K562 (cell line): ENCODE measurements around the gene PTPN11. TPM values are rescaled to one million over a fixed set of nuclear protein-coding genes. Genes with fewer than 3 reads are reported as not detected.
A peak's percentile ranks its signal among the peaks of the same experiment; 100 is the strongest.

Source experiments
- ATAC-seq: fragments of 200-7000 bp; cut with Tn5 transposase; 3 replicates; pipeline ENCODE4 v1.9.1; 2020; ENCODE audit warnings: moderate library complexity
- BruUV-seq: library from RNA; stranded (reverse); fragments of 400-500 nt; replicated peaks from 2 replicates; lab custom pipeline; 2021; lab: Mats Ljungman, UMichigan
- CTCF ChIA-PET: fragments of 300-600 bp; formaldehyde crosslinking; extraction: SDS; loops from one replicate; lab custom pipeline; 2021; ENCODE audit warnings: low intra/inter-chr PET ratio; lab: Yijun Ruan, JAX
- POLR2A ChIA-PET: fragments of 300-600, 350-650 bp; sonication (Branson Sonifier 250); formaldehyde crosslinking; extraction: SDS; loops from one replicate; lab custom pipeline; 2021; ENCODE audit warnings: antibody characterized with exemption, inconsistent platforms; lab: Yijun Ruan, JAX
- DNase-seq, 4 experiments: peaks; one replicate each; pipeline versions ENCODE4 v3.0.0 to v3.0.0-alpha.2; 2011 to 2018; ENCODE audit warnings: low spot score in 3 of 4, mixed read lengths in 3 of 4; ENCODE audit errors: extremely low read depth in 1 of 4
- FAIRE-seq: peaks from 2 replicates; lab custom pipeline; 2011; peaks lifted over from hg19 to GRCh38; lab: Jason Lieb, UNC
- H2AFZ ChIP-seq: 2 replicates; pipeline ENCODE4 v1.6.0; 2011; ENCODE audit warnings: low read depth, low read length, control low read depth, inconsistent platforms
- H3K27ac ChIP-seq: fragments of 200-600 bp; 3 replicates; pipeline ENCODE4 v1.8.0; 2011; ENCODE audit warnings: low read depth, mild to moderate bottlenecking, control low read depth, inconsistent platforms, low read length, moderate library complexity, mixed read lengths; ENCODE audit errors: extremely low read depth
- H3K27me3 ChIP-seq, 2 experiments: fragments of 300-600 bp in 1 of 2; 2 replicates in 1 of 2; 3 replicates in 1 of 2; pipeline versions ENCODE4 v1.6.0 to v1.8.0; 2011; ENCODE audit warnings: inconsistent platforms in 2 of 2, low read length in 2 of 2, mild to moderate bottlenecking in 1 of 2, mixed read lengths in 1 of 2, moderate library complexity in 1 of 2; ENCODE audit not compliant: control insufficient read depth in 2 of 2, insufficient read depth in 2 of 2
- H3K36me3 ChIP-seq: fragments of 300-600 bp; 3 replicates; pipeline ENCODE4 v1.8.0; 2011; ENCODE audit warnings: mild to moderate bottlenecking, low read length, inconsistent platforms; ENCODE audit not compliant: control insufficient read depth, insufficient read depth
- H3K4me1 ChIP-seq, 2 experiments: fragments of 200-600 bp in 1 of 2; replicated peaks in 1 of 2; 2 replicates in 1 of 2; 3 replicates in 1 of 2; pipeline versions ENCODE4 v1.5.1 to v1.8.0; 2011; ENCODE audit warnings: inconsistent platforms in 2 of 2, low read length in 2 of 2, mild to moderate bottlenecking in 1 of 2, mixed read lengths in 1 of 2, moderate library complexity in 1 of 2; ENCODE audit not compliant: control insufficient read depth in 2 of 2, insufficient read depth in 2 of 2
- H3K4me2 ChIP-seq: 2 replicates; pipeline ENCODE4 v1.6.1; 2011; ENCODE audit warnings: low read length, control low read depth, inconsistent platforms, mixed read lengths; ENCODE audit not compliant: insufficient read depth
- H3K4me3 ChIP-seq: fragments of 200-600 bp; sonication (generic), shearing (Covaris generic); 2 replicates; pipeline ENCODE4 v1.5.1; 2016; ENCODE audit warnings: control low read depth, inconsistent platforms
- H3K79me2 ChIP-seq: fragments of 200-600 bp; 3 replicates; pipeline ENCODE4 v1.8.0; 2011; ENCODE audit warnings: low read length, inconsistent platforms; ENCODE audit not compliant: control insufficient read depth, insufficient read depth
- H3K9ac ChIP-seq, 2 experiments: 2 replicates each; pipeline versions ENCODE4 v1.6.0 to v1.6.1; 2011; ENCODE audit warnings: low read depth in 2 of 2, low read length in 2 of 2, control low read depth in 1 of 2, inconsistent platforms in 1 of 2, mild to moderate bottlenecking in 1 of 2, mixed read lengths in 1 of 2; ENCODE audit not compliant: insufficient read depth in 1 of 2
- H3K9me1 ChIP-seq: one replicate; pipeline ENCODE4 v1.6.0; 2011; ENCODE audit warnings: inconsistent platforms, mild to moderate bottlenecking, low read length, moderate library complexity; ENCODE audit not compliant: control insufficient read depth, insufficient read depth
- H3K9me3 ChIP-seq: replicated peaks from 2 replicates; pipeline ENCODE4 v1.5.1; 2011; ENCODE audit warnings: low read depth, low read length, inconsistent platforms; ENCODE audit not compliant: control insufficient read depth, insufficient read depth
- H4K20me1 ChIP-seq: replicated peaks from 2 replicates; pipeline ENCODE4 v1.6.1; 2011; ENCODE audit warnings: low read length, inconsistent platforms, mixed read lengths; ENCODE audit not compliant: control insufficient read depth, insufficient read depth
- BCOR ChIP-seq: fragments of 450-650 bp; IDR thresholded peaks from 2 replicates; pipeline ENCODE4 v1.6.1; 2016
- CC2D1A ChIP-seq: fragments of 450-650 bp; IDR thresholded peaks from 2 replicates; pipeline ENCODE4 v1.6.1; 2017; ENCODE audit warnings: mild to moderate bottlenecking
- HDAC3 ChIP-seq: fragments of 450-650 bp; IDR thresholded peaks from 2 replicates; pipeline ENCODE4 v1.6.1; 2018; ENCODE audit warnings: borderline replicate concordance, mild to moderate bottlenecking, moderate library complexity; ENCODE audit not compliant: partially characterized antibody
- HDAC8 ChIP-seq: fragments of 450-650 bp; IDR thresholded peaks from 2 replicates; pipeline ENCODE4 v1.6.1; 2016; ENCODE audit warnings: mild to moderate bottlenecking, missing genetic modification characterization, moderate library complexity, missing compliant biosample characterization
- HLTF ChIP-seq: fragments of 450-650 bp; IDR thresholded peaks from 2 replicates; pipeline ENCODE4 v1.6.1; 2016
- KDM1A ChIP-seq, 2 experiments: fragments of 450-650 bp; IDR thresholded peaks; 2 replicates each; pipeline ENCODE4 v1.6.1; 2016; ENCODE audit warnings: mild to moderate bottlenecking in 2 of 2
- MCM7 ChIP-seq, 2 experiments: fragments of 450-650 bp; IDR thresholded peaks; 2 replicates each; pipeline ENCODE4 v1.6.1; 2016 to 2018
- NCOR1 ChIP-seq: fragments of 450-650 bp; IDR thresholded peaks from 2 replicates; pipeline ENCODE4 v1.6.1; 2016; ENCODE audit warnings: mild to moderate bottlenecking, moderate library complexity
- RBM25 ChIP-seq: fragments of 200-400 bp; formaldehyde crosslinking; IDR thresholded peaks from 2 replicates; pipeline ENCODE4 v1.6.1; 2018; ENCODE audit warnings: low read length, low read depth, moderate library complexity; ENCODE audit not compliant: severe bottlenecking
- RBM39 ChIP-seq: fragments of 200-400 bp; formaldehyde crosslinking; optimal IDR thresholded peaks from 2 replicates; pipeline ENCODE3; 2018; ENCODE audit warnings: low read depth, low read length
- SAFB ChIP-seq: fragments of 200-400 bp; formaldehyde crosslinking; IDR thresholded peaks from 2 replicates; pipeline ENCODE4 v1.6.1; 2017; ENCODE audit warnings: low read depth, low read length, borderline replicate concordance
- SMARCC2 ChIP-seq: fragments of 450-650 bp; IDR thresholded peaks from 2 replicates; pipeline ENCODE4 v1.6.1; 2017; ENCODE audit warnings: antibody characterized with exemption, moderate library complexity, mild to moderate bottlenecking, low read depth
- ZBTB1 ChIP-seq: sonication (generic); formaldehyde crosslinking; IDR thresholded peaks from 2 replicates; pipeline ENCODE4 v1.8.1; 2023; ENCODE audit warnings: missing genetic modification reagents, low read depth, mild to moderate bottlenecking, borderline replicate concordance
- ZNF589 ChIP-seq: fragments of 200-800 bp; sonication (Bioruptor generic); IDR thresholded peaks from 2 replicates; pipeline ENCODE4 v1.6.1; 2016; ENCODE audit warnings: low read depth, missing genetic modification characterization, missing compliant biosample characterization
- ZNF77 ChIP-seq: fragments of 250-450 bp; sonication (Bioruptor Pico); IDR thresholded peaks from 2 replicates; pipeline ENCODE4 v1.5.0; 2020
- in situ Hi-C: fragments of 300-500 bp; cut with MboI; formaldehyde crosslinking; loops from 4 replicates; pipeline ENCODE4 v1.15.0; 2018; ENCODE audit warnings: inconsistent platforms, mixed read lengths
- intact Hi-C: fragments of 100-400 bp; cut with micrococcal nuclease; formaldehyde crosslinking; loops from 2 replicates; pipeline ENCODE4 v1.14.2; 2022
- polyA plus RNA-seq, 8 experiments: library from polyadenylated mRNA; depleted of rRNA in 4 of 8; stranded (reverse) in 5 of 8; unstranded in 3 of 8; fragments of >200 nt; fragmentation: Nextera tagmentation in 2 of 8; fragmentation: Illumina TruSeq in 1 of 8; extraction: Ambion mirVana in 2 of 8; extraction: Trizol in 1 of 8; gene quantifications; 2 replicates each; pipeline versions ENCODE4 v1.2.1 to v1.2.3, GENCODE V29; 2011 to 2014; ENCODE audit warnings: inconsistent platforms in 1 of 8, missing spikeins in 1 of 8
- total RNA-seq, 7 experiments: library from RNA; depleted of rRNA in 6 of 7; stranded (reverse); fragments of >200 nt in 6 of 7; fragmentation: Illumina TruSeq in 2 of 7; extraction: Trizol in 2 of 7; gene quantifications; 2 replicates each; pipeline versions ENCODE4 v1.2.1 to v1.2.3, GENCODE V29; 2011 to 2021; ENCODE audit warnings: low replicate concordance in 1 of 7
- TF ChIP-seq, protein P1 (sequence below): fragments of 450-650 bp; IDR thresholded peaks from 2 replicates; pipeline ENCODE4 v1.6.1; 2018; ENCODE audit warnings: mild to moderate bottlenecking, low read depth; ENCODE audit not compliant: partially characterized antibody

PTPN11 gene
- total and polyA plus RNA-seq, 9 of the 15 experiments (the other 6 are each of a cell fraction or from before 2014, with no cell fraction given) = 22.5 to 126 (median 79.7) TPM

DNA sequence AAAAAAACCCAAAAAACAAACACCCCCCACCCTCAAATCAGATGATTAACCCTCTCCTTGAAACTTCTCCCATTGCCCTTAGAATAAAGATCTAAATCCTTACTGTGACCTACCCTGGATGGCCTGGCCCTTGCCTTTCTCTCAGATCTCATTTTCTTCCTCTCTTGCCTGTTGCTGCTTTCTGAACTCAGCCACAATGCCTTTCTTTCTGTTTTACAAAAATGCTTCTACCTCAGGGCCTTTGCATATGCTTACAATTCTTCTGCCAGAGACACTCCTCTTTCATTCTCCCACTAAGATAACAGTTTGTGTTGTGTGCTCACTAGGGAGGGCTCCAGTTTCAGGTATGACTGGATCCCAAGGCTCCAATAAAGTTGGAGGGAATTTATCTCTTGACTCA lies 108.3 kb downstream of the PTPN11 start:
- Histone ChIP-seq H4K20me1 (no peaks in the 10 kb centered on the region), H2AFZ (no peak overlapping the region), H3K27me3 (peaks cover 9 to 26% of the 10 kb centered on the region in 2 experiments; a peak in 4 of 5 replicates), H3K36me3 (no peaks in the 10 kb centered on the region), H3K9me1 (no peaks in the 10 kb centered on the region), H3K9me3 (no peaks in the 10 kb centered on the region), H3K79me2 (no peaks in the 10 kb centered on the region), H3K4me2 (no peak overlapping the region), H3K4me3 (no peak overlapping the region), H3K27ac (no peak overlapping the region), H3K4me1 (no peaks in the 10 kb centered on the region), H3K9ac (no peak overlapping the region)
- TF ChIP-seq HLTF (no peak), ZNF589 (CRISPR knock-in tag) (no peak), CC2D1A (no peak), NCOR1 (no peak), RBM25 (peak; percentile 39), RBM39 (no peak), MCM7 (IDR thresholded peaks at IDR 0.05) (no peak), KDM1A (IDR thresholded peaks at IDR 0.05) (peak in 1 of 2 experiments; percentile 40; a peak in 1 of 4 replicates), HDAC3 (no peak), ZBTB1 (CRISPR knock-in tag) (no peak), BCOR (peak; percentile 59), SMARCC2 (no peak), HDAC8 (tag) (no peak), ZNF77 (CRISPR knock-in tag) (no peak), SAFB (no peak)
- TF ChIP-seq, protein P1, sequence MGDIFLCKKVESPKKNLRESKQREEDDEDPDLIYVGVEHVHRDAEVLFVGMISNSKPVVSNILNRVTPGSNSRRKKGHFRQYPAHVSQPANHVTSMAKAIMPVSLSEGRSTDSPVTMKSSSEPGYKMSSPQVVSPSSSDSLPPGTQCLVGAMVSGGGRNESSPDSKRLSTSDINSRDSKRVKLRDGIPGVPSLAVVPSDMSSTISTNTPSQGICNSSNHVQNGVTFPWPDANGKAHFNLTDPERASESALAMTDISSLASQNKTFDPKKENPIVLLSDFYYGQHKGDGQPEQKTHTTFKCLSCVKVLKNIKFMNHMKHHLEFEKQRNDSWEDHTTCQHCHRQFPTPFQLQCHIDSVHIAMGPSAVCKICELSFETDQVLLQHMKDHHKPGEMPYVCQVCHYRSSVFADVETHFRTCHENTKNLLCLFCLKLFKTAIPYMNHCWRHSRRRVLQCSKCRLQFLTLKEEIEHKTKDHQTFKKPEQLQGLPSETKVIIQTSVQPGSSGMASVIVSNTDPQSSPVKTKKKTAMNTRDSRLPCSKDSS = no peak
- CTCF ChIA-PET = no interaction called here
- POLR2A ChIA-PET = interaction anchor here (0.6 kb wide), 1 partner anchor 9 kb away, joined by 3 read pairs; no protein-coding TSS in a partner anchor
- FAIRE-seq (no peak), DNase-seq (no peak), ATAC-seq (no peak)
- in situ Hi-C loops = no loop called here
- BruUV-seq = no TSS peak
- intact Hi-C loops = no loop called here
